ENCODE data around the gene GABRG3.

GABRG3 gene

DNA sequence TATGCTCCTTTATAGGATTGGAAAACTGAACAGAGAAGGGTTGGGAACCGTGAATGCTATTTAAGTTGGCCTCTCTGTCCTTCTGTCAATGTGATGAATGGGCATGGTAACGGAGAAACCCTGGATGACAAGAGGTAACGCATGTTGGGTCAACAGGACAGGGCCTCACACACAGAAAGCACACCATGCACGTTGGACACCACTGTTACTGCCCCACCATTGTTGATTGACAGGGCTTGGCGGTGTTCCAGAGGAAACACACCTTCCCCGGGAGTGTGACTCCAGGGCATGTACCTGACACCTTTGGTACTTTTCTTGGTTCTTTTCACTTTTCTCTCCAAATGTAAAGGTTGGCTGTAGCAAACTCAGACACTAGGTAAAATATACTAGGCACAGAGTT is 579.7 kb downstream of the GABRG3 start:
- no peak for DNase-seq (ENCODE audit: low read depth in 1 of 2, low spot score in 1 of 2)

DNA sequence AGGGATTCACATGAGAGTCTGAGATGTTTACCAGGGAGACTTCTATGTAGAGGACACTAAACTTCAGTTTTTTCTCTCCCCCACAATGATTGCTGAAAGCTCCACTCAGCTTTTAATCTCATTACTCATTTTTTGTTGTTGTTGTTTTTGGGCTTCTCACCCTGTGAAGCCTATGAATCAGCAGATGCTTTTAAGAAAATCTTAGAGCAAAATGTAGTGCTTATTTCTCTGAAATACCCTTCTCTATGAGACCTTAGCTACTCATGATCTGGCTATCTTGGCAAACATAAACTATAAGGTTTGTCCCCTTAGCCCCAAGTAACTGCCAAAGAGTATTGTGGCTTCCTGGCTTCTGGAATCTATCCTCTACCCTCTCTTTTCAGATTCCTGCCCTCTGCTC is 590.8 kb downstream of the GABRG3 start:
- no peak for DNase-seq (ENCODE audit: low read depth in 1 of 2, low spot score in 1 of 2)

DNA sequence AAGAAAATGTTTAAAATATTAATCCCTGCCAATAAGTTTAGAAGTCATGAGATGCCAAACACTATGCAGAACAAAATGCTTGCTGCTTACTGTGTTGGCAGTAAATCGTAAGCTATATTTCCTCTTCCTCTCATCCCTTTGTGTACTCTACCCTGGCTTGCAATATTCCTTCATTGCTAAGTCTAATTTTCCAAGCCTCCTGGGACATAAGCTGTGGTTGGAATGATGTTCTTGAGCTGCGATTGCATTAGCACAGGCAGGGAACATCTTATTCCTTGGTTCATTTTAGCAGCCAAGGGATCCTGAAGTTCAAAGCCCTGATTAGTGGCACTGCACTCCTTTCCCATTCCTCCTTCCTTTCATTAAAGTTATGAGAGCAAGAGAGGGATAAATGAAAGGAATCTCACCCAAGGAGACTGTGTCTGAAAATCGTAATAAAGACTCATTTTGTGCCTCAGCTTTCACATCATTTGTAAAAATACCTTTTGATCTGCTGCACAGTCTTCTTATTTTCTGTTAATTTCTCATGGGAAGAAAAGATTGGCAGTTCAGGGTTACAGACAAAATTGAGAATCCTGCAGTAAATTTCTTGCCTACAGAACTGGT is 592.9 kb downstream of the GABRG3 start:
- DNase-seq (ENCODE audit: low read depth in 1 of 2, low spot score in 1 of 2), result no peak

DNA sequence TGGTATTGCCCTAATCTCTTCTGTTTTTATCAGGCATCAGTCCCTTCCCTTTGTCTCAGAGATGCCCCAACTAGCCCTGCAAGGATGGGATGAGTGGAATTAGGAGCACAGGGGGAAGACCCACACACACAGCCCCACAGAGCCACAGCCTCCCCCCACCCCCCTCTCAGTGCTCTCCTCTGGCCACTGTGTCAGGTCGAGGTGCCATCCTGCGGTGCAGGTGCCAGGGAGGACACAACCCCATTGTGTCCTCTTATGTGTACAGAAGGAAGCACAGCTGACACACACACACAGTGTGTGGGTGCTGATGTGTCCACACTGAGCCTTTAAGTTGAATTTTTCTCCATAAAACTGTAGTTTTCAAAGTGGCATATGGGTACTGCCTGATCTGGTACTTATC is 593.7 kb downstream of the GABRG3 start:
- DNase-seq (ENCODE audit: low read depth in 1 of 2, low spot score in 1 of 2), result no peak

DNA sequence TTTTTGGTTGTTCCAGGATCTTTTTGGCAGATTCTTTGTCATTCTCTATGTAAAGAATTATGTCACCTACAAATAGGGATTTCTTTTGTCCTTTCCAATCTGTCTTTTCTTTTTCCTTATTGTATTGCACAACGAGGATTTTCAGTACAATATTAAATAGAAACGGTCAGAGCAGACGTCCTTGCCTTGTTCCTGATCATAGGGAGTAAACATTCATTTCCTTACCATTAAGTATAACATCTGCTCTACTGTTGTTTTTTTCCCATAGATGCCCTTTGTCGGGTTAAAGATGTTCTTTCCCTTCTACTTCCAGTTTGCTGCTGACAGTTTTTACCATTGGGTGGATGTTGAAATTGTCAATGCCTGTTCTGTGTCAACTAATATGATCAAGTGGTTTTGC is 599.8 kb downstream of the GABRG3 start:
- DNase-seq (ENCODE audit: low read depth in 1 of 2, low spot score in 1 of 2), result no peak

DNA sequence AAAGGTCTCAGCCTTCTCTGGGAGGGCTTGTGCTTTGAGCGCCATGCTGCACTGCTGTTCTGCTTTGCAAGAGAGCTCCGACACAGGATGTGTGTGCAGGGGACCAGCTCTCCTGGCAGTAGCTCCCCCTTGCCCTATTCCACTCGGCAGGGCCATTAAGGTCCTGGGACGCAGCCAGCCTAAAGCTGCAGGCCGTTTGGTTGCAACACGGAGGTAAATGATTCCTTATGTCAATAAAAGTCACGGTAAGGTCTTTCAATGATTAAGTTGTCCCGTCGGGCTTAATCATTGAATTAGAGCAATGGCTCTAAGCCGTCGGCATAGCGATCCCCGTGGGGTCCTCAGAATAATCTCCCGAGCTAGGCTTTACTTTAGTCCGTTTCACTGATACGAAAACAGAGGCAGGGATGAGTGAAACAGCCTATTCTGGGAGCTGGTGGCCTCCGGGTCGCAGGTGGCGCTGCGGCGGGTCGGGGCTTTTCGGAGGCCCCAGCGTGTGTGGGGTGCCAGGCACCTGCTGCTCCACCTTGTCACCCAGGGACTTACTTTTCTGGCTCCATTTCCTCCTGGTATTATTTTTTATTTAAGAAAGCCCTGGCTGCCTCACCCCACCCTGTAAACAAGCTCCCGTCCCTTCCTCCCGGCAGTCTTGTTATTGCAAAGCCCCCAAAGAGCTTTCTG is 603.0 kb downstream of the GABRG3 start:
- no peak for DNase-seq (ENCODE audit: low read depth in 1 of 2, low spot score in 1 of 2)

DNA sequence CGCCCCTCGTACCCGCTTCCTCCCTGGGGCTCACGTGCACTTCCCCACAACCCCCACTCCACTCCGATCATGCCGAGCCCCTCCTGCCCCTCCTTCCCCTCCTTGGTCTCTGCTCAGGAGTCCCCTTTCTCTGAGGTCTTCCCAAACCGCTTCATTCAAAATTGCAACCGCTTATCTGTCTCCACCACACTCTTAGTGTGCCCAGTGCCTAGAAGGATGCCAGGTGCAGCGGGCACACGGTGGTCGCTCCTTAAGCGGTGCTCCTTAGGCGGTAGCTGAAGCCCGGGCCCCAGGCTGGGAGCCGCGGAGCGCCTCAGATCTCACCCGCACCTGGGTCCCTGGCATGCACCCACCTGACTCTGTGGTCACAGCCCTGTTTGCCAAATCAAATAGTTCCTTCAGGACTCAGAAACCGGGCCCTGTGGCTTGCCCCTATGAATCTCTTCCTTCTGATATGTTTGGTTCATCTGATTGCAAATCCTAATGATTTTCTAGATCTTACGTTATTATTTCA is 603.6 kb downstream of the GABRG3 start:
- no peak for DNase-seq (ENCODE audit: low read depth in 1 of 2, low spot score in 1 of 2)

DNA sequence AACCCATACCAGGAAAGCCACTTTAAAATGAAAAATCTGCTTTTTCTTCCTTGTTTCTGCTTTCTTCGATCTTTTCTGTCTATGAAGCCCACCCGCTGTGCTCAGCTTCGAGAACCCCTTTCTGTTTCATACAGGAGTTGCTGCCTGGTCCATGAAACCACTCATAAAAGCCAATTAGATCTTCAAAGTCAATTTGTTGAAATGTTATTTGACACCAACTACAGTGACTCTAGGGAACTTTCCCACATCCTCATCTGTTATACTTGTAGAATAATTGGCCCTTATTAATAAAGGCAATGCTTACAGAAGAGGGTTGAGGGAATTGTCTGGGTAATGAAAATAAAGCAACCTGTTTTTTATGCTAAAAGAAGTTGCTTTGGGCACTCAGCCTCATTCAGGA is 604.5 kb downstream of the GABRG3 start:
- DNase-seq (ENCODE audit: low read depth in 1 of 2, low spot score in 1 of 2), result no peak

DNA sequence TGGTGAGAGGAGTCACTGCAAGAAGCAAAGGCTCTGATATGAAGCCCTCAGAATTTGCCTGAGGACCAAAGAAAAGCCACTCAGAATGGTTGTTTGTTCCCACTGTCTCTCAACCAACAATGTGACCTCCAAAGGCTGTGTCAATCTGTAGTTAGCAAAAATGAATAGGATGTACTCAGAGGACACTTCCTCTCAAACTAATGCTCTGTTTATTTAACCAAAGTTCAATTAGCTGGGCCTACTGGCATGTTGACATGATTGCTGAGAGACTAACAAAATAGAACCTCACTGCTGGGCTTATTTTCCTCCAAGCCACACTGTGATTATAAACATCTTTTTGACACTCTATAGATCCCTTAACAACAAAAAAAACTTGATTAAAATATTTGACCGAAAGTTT is 605.6 kb downstream of the GABRG3 start:
- DNase-seq (ENCODE audit: low read depth in 1 of 2, low spot score in 1 of 2), result no peak

DNA sequence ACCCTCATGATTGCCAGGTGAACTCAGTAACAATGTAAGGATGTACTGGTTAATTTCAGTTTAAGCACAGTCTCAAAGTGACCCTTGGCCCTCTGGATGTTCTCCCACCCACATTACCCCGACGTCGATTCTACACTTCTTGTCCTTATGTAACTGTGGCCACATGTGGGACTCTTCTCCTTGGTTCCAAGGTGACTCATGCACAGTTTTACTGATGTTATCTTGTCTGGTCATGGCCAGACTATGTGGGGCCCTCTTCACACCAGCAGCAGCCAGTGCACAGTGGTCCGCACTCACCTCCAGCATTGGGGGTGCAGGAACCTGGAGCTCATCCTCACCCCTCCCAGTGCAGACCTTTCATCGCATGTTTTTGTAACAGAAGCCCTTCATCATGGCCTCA is 608.8 kb downstream of the GABRG3 start:
- DNase-seq (ENCODE audit: low read depth in 1 of 2, low spot score in 1 of 2), result no peak

DNA sequence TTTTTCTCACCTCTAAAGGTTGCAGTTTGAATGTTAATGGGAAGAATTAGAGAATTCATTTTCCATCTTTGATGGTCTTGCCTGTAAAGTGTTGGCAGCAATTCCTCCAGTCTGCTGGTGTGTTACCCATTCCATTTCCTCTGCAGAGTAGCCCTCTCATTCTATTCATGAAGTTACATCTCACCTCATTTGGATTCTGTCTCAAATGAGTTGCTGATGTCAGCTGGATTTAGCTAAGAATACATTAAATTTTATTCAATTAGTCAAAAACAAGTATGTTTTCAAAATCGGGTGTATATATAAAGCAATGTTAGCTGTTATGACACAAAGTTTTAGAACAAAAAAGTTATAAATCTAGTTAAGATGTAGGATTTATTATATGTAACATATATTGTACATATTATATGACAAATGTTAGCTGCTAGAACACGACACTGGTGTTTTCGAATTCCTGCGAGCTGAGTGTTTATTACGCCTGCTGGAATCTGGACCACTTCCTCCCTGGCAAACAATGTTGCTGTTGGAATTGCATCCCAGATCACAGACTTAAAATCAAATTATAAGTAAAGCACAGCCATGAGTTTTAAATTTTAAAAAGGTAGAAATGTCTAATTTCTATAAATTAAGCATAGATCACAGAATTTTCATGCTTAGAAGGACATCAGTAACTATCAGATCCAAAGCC is 611.9 kb downstream of the GABRG3 start:
- no peak for DNase-seq (ENCODE audit: low read depth in 1 of 2, low spot score in 1 of 2)

DNA sequence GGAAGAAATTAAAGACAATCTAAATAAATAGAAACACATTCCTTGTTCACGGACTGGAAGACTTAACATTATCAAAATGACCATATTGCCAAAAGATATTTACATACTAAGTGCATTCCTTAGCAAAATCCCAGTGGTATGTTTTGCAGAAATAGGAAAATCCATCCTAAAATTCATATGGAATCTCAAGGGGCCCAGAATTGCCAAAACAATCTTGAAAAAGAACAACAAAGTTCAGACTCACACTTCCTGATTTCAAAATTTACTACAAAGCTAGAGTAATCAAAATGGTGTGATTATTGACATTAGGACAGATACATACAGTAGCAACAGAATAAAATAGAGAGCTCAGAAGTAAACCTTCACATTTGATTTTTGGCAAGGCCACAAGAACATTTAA is 612.7 kb downstream of the GABRG3 start:
- no peak for DNase-seq (ENCODE audit: low read depth in 1 of 2, low spot score in 1 of 2)

DNA sequence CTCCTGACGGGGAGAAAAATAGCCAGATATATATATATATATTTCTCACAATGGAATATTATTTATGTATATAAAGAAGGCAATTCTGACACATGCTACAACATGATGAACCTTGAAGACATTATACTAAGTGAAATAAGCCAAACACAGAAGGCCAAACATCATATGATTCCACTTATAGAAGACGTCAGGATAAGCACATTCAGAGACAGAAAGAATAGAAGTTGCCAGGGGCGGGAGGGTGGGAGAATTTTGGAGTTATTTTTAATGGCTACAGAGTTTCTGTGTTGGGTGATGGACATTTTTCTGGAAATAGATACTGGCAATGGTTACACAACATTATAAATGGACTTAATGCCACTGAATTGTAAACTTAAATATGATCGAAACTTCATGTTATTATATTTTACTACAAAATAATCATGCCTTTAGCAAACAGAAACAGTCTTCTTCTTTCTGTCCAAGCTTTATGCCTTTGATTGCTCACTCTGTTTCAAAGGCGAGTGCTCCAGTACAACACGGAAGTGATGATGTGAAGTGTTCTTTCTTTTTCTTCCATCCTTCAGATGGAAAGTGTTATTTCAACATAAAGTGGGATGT is 614.2 kb downstream of the GABRG3 start:
- no peak for DNase-seq (ENCODE audit: low read depth in 1 of 2, low spot score in 1 of 2)

DNA sequence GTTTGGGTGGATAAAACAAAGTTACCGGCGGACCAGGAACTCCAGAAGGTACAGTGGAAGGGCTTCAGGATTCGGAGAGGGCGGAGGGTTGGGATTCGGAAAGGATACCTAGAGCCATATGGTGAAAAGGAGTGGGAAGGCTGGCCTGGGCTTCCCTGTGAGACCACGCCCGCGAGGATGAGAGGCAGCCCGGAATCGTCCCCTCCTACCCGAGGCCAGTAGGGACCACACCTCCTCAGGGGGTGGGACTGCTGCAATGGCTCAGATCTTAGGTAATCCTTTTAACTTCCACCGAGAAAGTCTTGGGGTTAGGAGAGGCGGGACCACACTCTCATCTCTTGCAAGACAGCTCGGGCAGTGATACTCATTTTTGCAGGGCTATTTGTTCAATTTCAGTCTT is 616.8 kb downstream of the GABRG3 start:
- DNase-seq (ENCODE audit: low read depth in 1 of 2, low spot score in 1 of 2), result no peak

DNA sequence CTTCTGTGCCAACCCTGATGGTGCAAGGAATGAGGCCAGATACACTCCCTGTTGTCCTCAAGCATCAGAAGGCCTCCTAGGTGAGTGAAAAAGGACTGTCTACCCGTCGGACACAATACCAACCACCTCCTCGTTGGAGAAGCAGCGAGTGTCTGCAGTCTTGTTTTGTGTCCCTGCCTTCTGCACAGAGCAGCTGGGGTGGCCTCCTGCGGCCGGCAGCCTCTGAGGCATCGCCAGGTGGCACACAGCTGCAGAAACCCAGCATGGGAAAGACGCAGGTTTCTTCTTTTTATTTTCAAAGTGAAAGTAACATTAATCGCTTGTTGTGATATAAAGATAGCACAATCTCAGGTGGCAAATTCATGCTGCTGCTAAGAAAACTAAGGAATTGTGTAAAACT is 618.3 kb downstream of the GABRG3 start:
- DNase-seq (ENCODE audit: low read depth in 1 of 2, low spot score in 1 of 2), result no peak

DNA sequence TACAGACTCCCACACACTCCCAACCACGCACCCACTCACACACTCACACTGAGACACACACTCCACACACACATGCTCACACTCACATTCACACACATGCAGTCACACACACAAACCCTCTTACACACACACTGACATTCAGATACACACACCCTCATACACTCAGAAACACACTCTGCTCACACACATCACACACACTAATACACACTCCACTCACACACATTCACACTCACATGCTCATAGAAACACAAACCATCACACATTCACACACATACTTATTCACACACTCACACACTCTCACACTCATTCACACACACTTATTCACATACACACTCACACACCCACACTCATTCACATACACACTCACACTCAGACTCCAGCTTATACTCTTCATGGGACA is 618.8 kb downstream of the GABRG3 start:
- no peak for DNase-seq (ENCODE audit: low read depth in 1 of 2, low spot score in 1 of 2)
